ENCODE results near the gene TMEM150A.
A peak's percentile ranks its signal among the peaks of the same experiment; 100 is the strongest.

TMEM150A gene

GRCh38 chr2:85602476-85603234 is at the start of gene TMEM150A:
TMEM150A (minus strand) TSS chr2:85602698; CDS start chr2:85601948, 750 bp downstream.
- peaks cover 14% of the 10 kb centered on the region for H3K27me3 ChIP-seq
- H3K4me3 ChIP-seq (ENCODE audit: low read depth in 1 of 2, low read length in 1 of 2): peak within 1 kb of the TSS; percentile 66 to 75
- H3K27ac ChIP-seq: peak within 1 kb of the TSS; percentile 45
- H3K36me3 ChIP-seq: peaks cover 42% of the 10 kb centered on the region
- H3K9me3 ChIP-seq: no peaks in the 10 kb centered on the region
- peak; percentile 46 for TF ChIP-seq CTCF (IDR thresholded peaks at IDR 0.05)
- peaks cover 46 to 54% of the 10 kb centered on the region in 2 experiments for H3K4me1 ChIP-seq (ENCODE audit: control insufficient read depth in 1 of 2, insufficient read depth in 1 of 2, low read depth in 1 of 2, low read length in 1 of 2)

- Histone ChIP-seq H3K36me3 (peaks cover 85% of the 10 kb centered on the region), H3K9me3 (no peaks in the 10 kb centered on the region), H3K4me3 (ENCODE audit: low read depth in 1 of 2, low read length in 1 of 2) (no peak overlapping the region), H3K27ac (no peak overlapping the region), H3K4me1 (ENCODE audit: control insufficient read depth in 1 of 2, insufficient read depth in 1 of 2, low read depth in 1 of 2, low read length in 1 of 2) (no peaks in the 10 kb centered on the region), H3K27me3 (no peaks in the 10 kb centered on the region)
- TF ChIP-seq CTCF (IDR thresholded peaks at IDR 0.05): no peak
These were observed 49.6 kb upstream of the TMEM150A start for GRCh38 chr2:85652056-85652455.

- H3K27ac ChIP-seq: no peak overlapping the region
- no peak overlapping the region for H3K4me3 ChIP-seq (ENCODE audit: low read depth in 1 of 2, low read length in 1 of 2)
- H3K27me3 ChIP-seq: no peaks in the 10 kb centered on the region
- no peak for TF ChIP-seq CTCF (IDR thresholded peaks at IDR 0.05)
- H3K36me3 ChIP-seq: peaks cover 86% of the 10 kb centered on the region
- no peaks in the 10 kb centered on the region for H3K4me1 ChIP-seq (ENCODE audit: control insufficient read depth in 1 of 2, insufficient read depth in 1 of 2, low read depth in 1 of 2, low read length in 1 of 2)
- H3K9me3 ChIP-seq: no peaks in the 10 kb centered on the region
These were observed 48.6 kb upstream of the TMEM150A start for GRCh38 chr2:85651097-85651496.

- no peaks in the 10 kb centered on the region for H3K9me3 ChIP-seq
- H3K4me1 ChIP-seq (ENCODE audit: control insufficient read depth in 1 of 2, insufficient read depth in 1 of 2, low read depth in 1 of 2, low read length in 1 of 2): no peaks in the 10 kb centered on the region
- H3K4me3 ChIP-seq (ENCODE audit: low read depth in 1 of 2, low read length in 1 of 2): no peak overlapping the region
- no peaks in the 10 kb centered on the region for H3K27me3 ChIP-seq
- H3K36me3 ChIP-seq: peaks cover 89% of the 10 kb centered on the region
- TF ChIP-seq CTCF (IDR thresholded peaks at IDR 0.05): no peak
- H3K27ac ChIP-seq: no peak overlapping the region
These were observed 48.0 kb upstream of the TMEM150A start for GRCh38 chr2:85650456-85650855.

- H3K9me3 ChIP-seq: no peaks in the 10 kb centered on the region
- H3K4me3 ChIP-seq (ENCODE audit: low read depth in 1 of 2, low read length in 1 of 2): no peak overlapping the region
- H3K4me1 ChIP-seq (ENCODE audit: control insufficient read depth in 1 of 2, insufficient read depth in 1 of 2, low read depth in 1 of 2, low read length in 1 of 2): no peaks in the 10 kb centered on the region
- H3K27ac ChIP-seq: no peak overlapping the region
- peaks cover 94% of the 10 kb centered on the region for H3K36me3 ChIP-seq
- TF ChIP-seq CTCF (IDR thresholded peaks at IDR 0.05): no peak
- no peaks in the 10 kb centered on the region for H3K27me3 ChIP-seq
These were observed 47.0 kb upstream of the TMEM150A start for GRCh38 chr2:85649201-85650190.

Data from neutrophil (primary cell).